Activated T-cell treated with anti-CD3 and anti-CD28 coated beads, Interleukin-2, amount 50 U/mL, for 4 hours (primary cell): ENCODE data around the gene DNAH8. TPM values are rescaled to one million over a fixed set of nuclear protein-coding genes. Genes with fewer than 3 reads are reported as not detected.
"Not testable (repeated sequence)": the region's sequence is repeated elsewhere in the genome, so short reads cannot be mapped to it uniquely, and the experiment has no call there.

ENCODE experiments used
- ATAC-seq, 2 donors: fragments of 200-7000 bp; cut with Tn5 transposase; one replicate each; pipeline ENCODE4 v1.10.0; 2021
- DNase-seq: peaks from one replicate; pipeline ENCODE4 v3.0.0-alpha.2; 2020
- H3K27me3 Mint-ChIP-seq: one replicate; pipeline ENCODE4 v1.8.0; 2021; ENCODE audit warnings: low read depth, mixed read lengths
- H3K36me3 Mint-ChIP-seq: one replicate; pipeline ENCODE4 v1.8.0; 2022; ENCODE audit warnings: mixed read lengths; ENCODE audit not compliant: insufficient read depth
- H3K4me1 Mint-ChIP-seq: one replicate; pipeline ENCODE4 v1.8.0; 2021; ENCODE audit warnings: low read depth, mixed read lengths
- H3K4me3 Mint-ChIP-seq: one replicate; pipeline ENCODE4 v1.8.0; 2021; ENCODE audit warnings: mild to moderate bottlenecking, moderate library complexity, mixed read lengths
- H3K9me3 Mint-ChIP-seq: one replicate; pipeline ENCODE4 v1.8.0; 2021; ENCODE audit warnings: mixed read lengths
- total RNA-seq, 3 donors: library from RNA; stranded (reverse); gene quantifications; one replicate each; pipeline ENCODE4 v1.2.1, GENCODE V29; 2021

The DNAH8 gene
- total RNA-seq, 3 donors from 2014 or later: 0.11 to 0.22 (median 0.13) TPM

DNA sequence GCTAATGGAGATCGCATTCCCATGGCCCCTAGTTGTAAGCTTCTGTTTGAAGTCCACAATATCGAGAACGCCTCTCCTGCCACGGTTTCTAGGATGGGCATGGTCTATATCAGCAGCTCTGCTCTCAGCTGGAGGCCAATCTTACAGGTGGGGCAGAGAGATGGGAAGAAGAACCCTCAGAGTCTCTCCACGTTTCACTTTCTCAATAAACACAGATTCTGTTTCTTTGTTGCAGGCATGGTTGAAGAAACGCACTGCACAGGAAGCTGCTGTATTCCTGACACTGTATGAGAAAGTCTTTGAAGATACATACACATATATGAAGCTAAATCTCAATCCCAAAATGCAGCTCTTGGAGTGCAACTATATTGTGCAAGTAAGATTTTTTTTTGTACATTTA, 157.9 kb downstream of the DNAH8 start:
- Mint-ChIP-seq H3K9me3 (no peaks in the 10 kb centered on the region), H3K36me3 (no peaks in the 10 kb centered on the region), H3K27me3 (no peaks in the 10 kb centered on the region), H3K4me3 (no peak overlapping the region), H3K4me1 (peaks cover 36% of the 10 kb centered on the region)
- ATAC-seq (no peak), DNase-seq (no peak)

DNA sequence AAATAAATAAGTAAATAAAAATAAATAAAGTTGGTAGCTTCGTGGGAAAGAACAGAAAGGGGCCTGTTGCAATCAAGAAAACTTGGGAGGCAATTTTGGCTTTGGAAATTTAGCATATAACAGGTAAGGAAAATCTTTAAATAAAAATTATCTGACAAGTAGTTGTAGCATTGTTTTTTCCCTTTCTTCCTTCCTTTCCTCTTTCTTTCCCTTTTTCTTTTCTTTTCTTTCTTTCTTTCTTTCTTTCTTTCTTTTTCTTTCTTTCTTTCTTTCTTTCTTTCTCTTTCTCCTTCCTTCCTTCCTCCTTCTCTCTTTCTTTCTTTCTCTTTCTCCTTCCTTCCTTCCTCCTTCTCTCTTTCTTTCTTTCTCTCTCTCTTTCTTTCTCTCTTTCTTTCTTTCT, 158.7 kb downstream of the DNAH8 start:
- H3K36me3 Mint-ChIP-seq, H3K27me3 Mint-ChIP-seq, DNase-seq, H3K9me3 Mint-ChIP-seq, H3K4me3 Mint-ChIP-seq, ATAC-seq: not testable (repeated sequence)
- peaks cover 36% of the 10 kb centered on the region for H3K4me1 Mint-ChIP-seq

DNA sequence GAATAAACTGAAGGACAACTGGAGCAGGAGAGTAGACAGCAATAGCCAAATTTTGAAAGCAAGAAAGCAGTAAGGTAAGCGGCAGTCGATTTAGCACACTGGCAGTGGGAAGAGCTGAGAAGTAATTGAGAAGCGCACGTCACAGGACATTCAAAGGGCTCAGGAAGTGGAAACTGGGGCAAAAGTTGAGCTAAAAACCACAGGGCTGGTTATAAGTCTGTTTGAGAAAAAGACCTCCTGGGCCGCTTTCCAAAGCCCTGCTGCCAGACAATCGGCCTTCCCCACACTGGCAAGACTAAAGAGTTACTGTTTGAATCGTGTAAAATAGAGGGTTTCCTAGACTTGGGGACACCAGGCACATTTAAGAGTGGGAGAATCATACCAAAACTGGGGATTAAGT, 161.4 kb downstream of the DNAH8 start:
- H3K4me3 Mint-ChIP-seq: peak overlapping the region; percentile 48
- no peaks in the 10 kb centered on the region for H3K27me3 Mint-ChIP-seq
- peaks cover 4% of the 10 kb centered on the region for H3K9me3 Mint-ChIP-seq
- H3K4me1 Mint-ChIP-seq: peaks cover 36% of the 10 kb centered on the region
- ATAC-seq (no peak), DNase-seq (no peak)
- no peaks in the 10 kb centered on the region for H3K36me3 Mint-ChIP-seq

DNA sequence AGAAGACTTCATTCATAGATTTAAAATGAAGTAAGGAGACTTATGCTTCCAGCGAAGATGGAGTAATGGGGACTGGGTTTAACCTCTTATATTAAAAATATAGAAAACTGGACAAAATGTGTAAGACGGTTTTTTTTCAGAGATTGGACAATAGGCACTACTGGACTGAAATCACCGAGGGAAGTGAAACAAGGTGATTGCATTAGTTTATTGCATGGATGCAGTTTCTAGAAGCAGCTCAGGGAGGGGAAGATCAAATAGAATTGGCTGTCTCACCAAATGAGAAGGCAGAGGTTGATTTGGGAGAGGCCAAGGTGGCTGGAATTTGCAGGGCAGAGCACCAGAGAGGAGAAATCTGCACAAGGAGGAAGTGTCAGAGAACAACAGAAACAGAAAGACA, 162.6 kb downstream of the DNAH8 start:
- no peak overlapping the region for H3K4me3 Mint-ChIP-seq
- H3K27me3 Mint-ChIP-seq: no peaks in the 10 kb centered on the region
- peaks cover 4% of the 10 kb centered on the region for H3K9me3 Mint-ChIP-seq
- DNase-seq (no peak), ATAC-seq (no peak)
- H3K36me3 Mint-ChIP-seq: no peaks in the 10 kb centered on the region
- peaks cover 34% of the 10 kb centered on the region for H3K4me1 Mint-ChIP-seq

GRCh38 chr6:38882157-38882556, 167.0 kb downstream of the DNAH8 start:
- no peak for DNase-seq
- ATAC-seq: no peak

DNA sequence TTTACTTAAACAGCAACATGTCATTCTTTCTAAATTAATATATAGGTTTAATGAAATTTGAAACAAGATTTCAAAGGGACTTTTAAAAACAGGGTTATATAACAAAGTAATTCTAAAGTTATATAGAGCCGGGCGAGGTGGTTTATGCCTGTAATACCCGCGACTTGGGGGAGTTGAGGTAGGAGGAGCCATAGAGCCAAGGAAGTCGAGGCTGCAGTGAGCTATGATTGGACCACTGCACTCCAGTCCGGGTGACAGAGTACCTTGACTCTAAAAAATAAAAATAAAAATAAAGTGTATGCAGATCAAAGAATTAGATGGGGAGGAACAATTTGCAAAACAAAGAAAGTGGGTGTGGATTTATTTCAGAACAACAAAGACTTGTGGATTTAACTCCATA, 182.4 kb downstream of the DNAH8 start:
- no peak overlapping the region for H3K4me3 Mint-ChIP-seq
- H3K9me3 Mint-ChIP-seq: no peaks in the 10 kb centered on the region
- no peak for DNase-seq

More at GRCh38 chr6:38882157-38882556, 167.0 kb downstream of the DNAH8 start:
- Mint-ChIP-seq H3K9me3 (peaks cover 4% of the 10 kb centered on the region), H3K27me3 (no peaks in the 10 kb centered on the region), H3K4me3 (no peak overlapping the region), H3K4me1 (peaks cover 7% of the 10 kb centered on the region), H3K36me3 (no peaks in the 10 kb centered on the region)

DNA sequence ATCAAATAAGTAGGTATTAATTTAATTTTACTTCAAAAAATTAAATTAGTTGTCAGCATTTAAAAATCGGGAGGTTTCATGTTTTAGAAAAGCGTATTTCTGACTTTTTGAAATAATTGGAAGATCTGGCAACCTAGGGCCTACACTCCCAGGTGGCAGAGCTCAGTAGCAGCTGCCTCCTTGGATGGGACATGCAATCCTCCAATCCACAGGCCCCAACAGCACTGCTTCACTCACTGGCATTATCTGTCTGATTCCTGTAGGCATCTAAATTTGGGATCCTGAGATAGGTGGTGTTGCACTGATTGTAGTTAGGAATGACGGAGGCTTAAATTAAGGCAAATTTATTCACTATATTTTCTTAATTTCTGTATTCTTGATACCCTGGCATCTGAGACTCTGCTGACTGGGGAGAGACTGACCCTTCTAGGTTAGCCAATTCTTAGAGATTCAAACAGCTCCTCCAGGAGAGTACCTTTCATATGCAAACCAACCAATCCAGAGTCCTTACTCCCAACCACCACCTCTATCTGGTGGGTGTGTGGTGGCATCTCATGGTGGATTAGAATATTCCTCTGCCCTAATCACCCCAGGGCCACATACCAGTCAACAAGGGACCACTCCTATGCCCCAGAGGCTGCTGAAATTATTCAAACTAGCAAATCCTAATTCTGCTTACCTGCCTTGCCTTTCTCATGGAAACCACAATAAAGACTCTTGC, 186.9 kb downstream of the DNAH8 start:
- H3K4me1 Mint-ChIP-seq: no peaks in the 10 kb centered on the region
- peaks cover 4% of the 10 kb centered on the region for H3K27me3 Mint-ChIP-seq
- no peak overlapping the region for H3K4me3 Mint-ChIP-seq
- H3K36me3 Mint-ChIP-seq: no peaks in the 10 kb centered on the region
- H3K9me3 Mint-ChIP-seq: no peaks in the 10 kb centered on the region
- no peak for ATAC-seq
- no peak for DNase-seq

More for the DNA sequence above, 182.4 kb downstream of the DNAH8 start:
- Mint-ChIP-seq H3K4me1 (no peaks in the 10 kb centered on the region), H3K36me3 (no peaks in the 10 kb centered on the region), H3K27me3 (no peaks in the 10 kb centered on the region)
- no peak for ATAC-seq

DNA sequence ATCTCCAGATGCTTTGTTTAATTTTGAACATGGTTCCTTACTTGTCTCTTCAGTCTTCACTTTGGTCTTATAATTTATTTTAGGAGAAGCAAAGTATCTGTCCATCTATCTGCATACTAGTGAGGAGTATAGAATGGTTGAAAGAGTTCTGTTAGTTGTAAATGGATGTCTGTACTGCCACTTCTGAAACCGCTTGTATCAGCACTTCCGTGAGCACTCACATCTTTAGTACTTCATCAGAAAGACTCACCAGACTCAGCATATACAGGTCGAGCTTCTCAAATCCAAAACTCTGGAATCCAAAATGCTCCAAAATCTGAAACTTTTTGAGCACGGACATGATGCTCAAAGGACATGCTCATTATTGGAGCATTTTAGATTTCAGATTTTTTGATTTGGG, 191.5 kb downstream of the DNAH8 start:
- no peak for ATAC-seq
- no peak for DNase-seq
- Mint-ChIP-seq H3K4me3 (no peak overlapping the region), H3K9me3 (no peaks in the 10 kb centered on the region), H3K27me3 (peaks cover 4% of the 10 kb centered on the region), H3K4me1 (no peaks in the 10 kb centered on the region), H3K36me3 (no peaks in the 10 kb centered on the region)

DNA sequence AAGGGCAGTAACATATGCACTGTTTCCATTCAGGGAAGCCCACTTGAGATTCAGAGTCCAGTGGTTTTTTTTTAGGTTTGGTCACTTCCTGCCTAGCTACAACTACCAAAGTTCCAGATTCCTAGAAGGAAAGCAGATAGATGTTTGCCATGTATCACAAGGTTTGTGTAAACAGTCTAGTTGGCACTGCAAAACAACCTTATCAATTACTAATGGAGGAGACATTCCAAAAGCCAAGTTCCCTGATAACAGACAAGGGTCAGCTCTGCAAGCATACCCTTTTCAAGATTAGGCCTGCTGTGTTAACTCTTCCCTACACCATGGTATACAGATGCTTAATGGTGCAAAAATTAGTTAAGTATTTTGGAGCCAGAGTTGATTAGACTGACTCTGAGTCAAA, 192.2 kb downstream of the DNAH8 start:
- no peak overlapping the region for H3K4me3 Mint-ChIP-seq
- no peak for DNase-seq
- no peaks in the 10 kb centered on the region for H3K4me1 Mint-ChIP-seq
- no peaks in the 10 kb centered on the region for H3K9me3 Mint-ChIP-seq
- no peak for ATAC-seq
- no peaks in the 10 kb centered on the region for H3K36me3 Mint-ChIP-seq
- peaks cover 4% of the 10 kb centered on the region for H3K27me3 Mint-ChIP-seq

- DNase-seq (no peak), ATAC-seq (no peak)
- H3K36me3 Mint-ChIP-seq: no peaks in the 10 kb centered on the region
- H3K4me1 Mint-ChIP-seq: no peaks in the 10 kb centered on the region
- no peaks in the 10 kb centered on the region for H3K9me3 Mint-ChIP-seq
- no peaks in the 10 kb centered on the region for H3K27me3 Mint-ChIP-seq
- no peak overlapping the region for H3K4me3 Mint-ChIP-seq
These were observed 194.1 kb downstream of the DNAH8 start for GRCh38 chr6:38909015-38909730.

DNA sequence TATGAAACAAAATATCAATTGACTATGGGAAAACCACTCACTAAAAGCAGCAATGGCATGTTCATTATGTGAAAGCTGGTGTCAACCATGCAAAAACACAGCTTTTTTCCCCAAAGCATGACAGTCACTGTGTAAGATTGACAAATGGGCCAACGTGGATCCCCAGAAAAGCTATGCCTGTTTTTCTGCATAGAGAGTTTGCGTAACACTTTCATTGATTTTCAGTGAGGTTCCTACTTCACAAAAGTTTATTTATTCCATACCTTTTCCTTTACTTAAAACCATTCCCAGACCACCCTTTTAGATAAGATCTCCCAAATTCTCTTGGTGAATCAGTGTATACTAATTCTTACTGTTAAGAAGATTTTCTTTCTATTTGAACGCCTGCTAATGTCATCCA, 195.1 kb downstream of the DNAH8 start:
- Mint-ChIP-seq H3K36me3 (no peaks in the 10 kb centered on the region), H3K4me1 (no peaks in the 10 kb centered on the region), H3K4me3 (no peak overlapping the region), H3K27me3 (no peaks in the 10 kb centered on the region), H3K9me3 (no peaks in the 10 kb centered on the region)
- DNase-seq (no peak), ATAC-seq (no peak)

GRCh38 chr6:38912378-38912777, 197.3 kb downstream of the DNAH8 start:
- no peaks in the 10 kb centered on the region for H3K36me3 Mint-ChIP-seq
- no peaks in the 10 kb centered on the region for H3K4me1 Mint-ChIP-seq
- H3K9me3 Mint-ChIP-seq: no peaks in the 10 kb centered on the region
- H3K4me3 Mint-ChIP-seq: no peak overlapping the region
- DNase-seq (no peak), ATAC-seq (no peak)
- H3K27me3 Mint-ChIP-seq: no peaks in the 10 kb centered on the region

DNA sequence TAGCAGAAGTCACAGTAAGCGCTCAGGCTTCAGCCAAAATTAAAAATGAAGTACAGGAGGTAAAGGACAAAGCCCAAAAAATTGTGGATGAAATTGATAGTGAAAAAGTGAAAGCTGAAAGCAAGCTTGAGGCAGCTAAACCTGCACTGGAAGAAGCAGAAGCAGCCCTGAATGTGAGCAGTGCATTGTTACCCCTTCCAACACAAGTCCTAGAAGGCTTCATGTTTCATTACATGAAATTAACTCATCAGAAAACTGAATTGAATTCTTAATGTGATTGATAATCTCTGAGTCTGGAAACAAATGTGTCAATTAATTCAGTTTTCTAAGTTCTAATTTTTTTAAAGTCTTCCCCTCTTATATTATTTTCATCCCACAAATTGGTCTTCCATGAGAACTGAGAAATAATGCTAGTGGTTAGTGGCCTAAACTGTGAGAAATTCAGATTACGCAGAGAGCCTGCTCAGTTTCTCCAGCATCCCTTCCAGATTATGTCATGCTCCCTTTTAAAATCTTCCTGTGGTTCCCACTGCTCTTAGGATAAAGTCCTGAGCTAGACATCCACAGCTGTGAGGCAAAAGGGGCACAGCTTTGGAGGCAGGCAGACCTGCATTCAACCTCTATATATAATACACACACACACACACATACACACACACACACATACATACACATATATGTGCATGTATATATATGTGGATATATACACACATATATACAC, 200.3 kb downstream of the DNAH8 start:
- Mint-ChIP-seq H3K36me3 (no peaks in the 10 kb centered on the region), H3K27me3 (no peaks in the 10 kb centered on the region), H3K4me3 (no peak overlapping the region), H3K4me1 (no peaks in the 10 kb centered on the region), H3K9me3 (no peaks in the 10 kb centered on the region)
- DNase-seq (no peak), ATAC-seq (no peak)

DNA sequence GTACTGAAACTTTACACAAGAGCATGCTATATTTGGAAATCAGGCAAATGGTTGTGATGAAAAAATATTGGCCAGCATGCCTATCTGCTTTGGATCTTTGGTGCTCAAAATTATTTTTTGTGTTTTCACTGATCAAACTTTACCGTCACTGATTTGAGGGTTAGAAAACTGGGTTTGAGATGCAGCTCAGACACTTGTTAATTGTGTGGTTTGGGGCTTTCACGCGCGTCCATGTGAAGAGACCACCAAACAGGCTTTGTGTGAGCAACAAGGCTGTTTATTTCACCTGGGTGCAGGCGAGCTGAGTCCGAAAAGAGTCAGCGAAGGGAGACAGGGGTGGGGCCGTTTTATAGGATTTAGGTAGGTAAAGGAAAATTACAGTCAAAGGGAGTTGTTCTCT, 206.4 kb downstream of the DNAH8 start:
- DNase-seq, H3K4me1 Mint-ChIP-seq, H3K9me3 Mint-ChIP-seq, H3K4me3 Mint-ChIP-seq, ATAC-seq, H3K36me3 Mint-ChIP-seq, H3K27me3 Mint-ChIP-seq: not testable (repeated sequence)
